Measurements from ENCODE around the gene PARD3. TPM values are rescaled to one million over a fixed set of nuclear protein-coding genes. Genes with fewer than 3 reads are reported as not detected.

PARD3 gene
- total RNA-seq, 4 donors from 2014 or later = 98.9 to 122 (median 105) TPM

GRCh38 chr10:34207343-34207742 is 607.8 kb downstream of the PARD3 start:
- H3K4me3 ChIP-seq = no peak overlapping the region
- H3K27me3 ChIP-seq = no peaks in the 10 kb centered on the region
- no peak for DNase-seq (ENCODE audit: extremely low spot score)
- H3K36me3 ChIP-seq = peaks cover 0 to 9% (median 1%) of the 10 kb centered on the region in 4 donors
- no peaks in the 10 kb centered on the region for H3K4me1 ChIP-seq
- TF ChIP-seq EP300 (IDR thresholded peaks at IDR 0.05) (no peak), POLR2AphosphoS5 (IDR thresholded peaks at IDR 0.05) (no peak), CTCF (IDR thresholded peaks at IDR 0.05) (no peak), POLR2A (IDR thresholded peaks at IDR 0.05; ENCODE audit: low read depth) (no peak)
- 93% methylated on average over 3 of the region's 3 CpGs for WGBS
- intact Hi-C loops (cut with DNase I) = no loop called here
- no peaks in the 10 kb centered on the region for H3K9me3 ChIP-seq
- H3K27ac ChIP-seq (replicated peaks in 1 of 4) = no peak overlapping the region

GRCh38 chr10:34206935-34207268 is 608.2 kb downstream of the PARD3 start:
- H3K27me3 ChIP-seq = no peaks in the 10 kb centered on the region
- no peaks in the 10 kb centered on the region for H3K4me1 ChIP-seq
- peaks cover 0 to 9% (median 1%) of the 10 kb centered on the region in 4 donors for H3K36me3 ChIP-seq
- intact Hi-C loops (cut with DNase I) = no loop called here
- H3K4me3 ChIP-seq = no peak overlapping the region
- no peak for DNase-seq (ENCODE audit: extremely low spot score)
- no peak overlapping the region for H3K27ac ChIP-seq (replicated peaks in 1 of 4)
- WGBS = 100% methylated on average over 1 of the region's 1 CpG
- TF ChIP-seq POLR2AphosphoS5 (IDR thresholded peaks at IDR 0.05) = no peak
- no peak for TF ChIP-seq EP300 (IDR thresholded peaks at IDR 0.05)
- no peak for TF ChIP-seq CTCF (IDR thresholded peaks at IDR 0.05)
- no peak for TF ChIP-seq POLR2A (IDR thresholded peaks at IDR 0.05; ENCODE audit: low read depth)
- no peaks in the 10 kb centered on the region for H3K9me3 ChIP-seq

- Histone ChIP-seq H3K4me1 (no peaks in the 10 kb centered on the region), H3K9me3 (no peaks in the 10 kb centered on the region), H3K36me3 (peaks cover 0 to 9% (median 1%) of the 10 kb centered on the region in 4 donors), H3K4me3 (no peak overlapping the region), H3K27ac (replicated peaks in 1 of 4) (no peak overlapping the region), H3K27me3 (no peaks in the 10 kb centered on the region)
- DNase-seq (ENCODE audit: extremely low spot score) = no peak
- 95% methylated on average over 9 of the region's 9 CpGs for WGBS
- intact Hi-C loops (cut with DNase I) = no loop called here
- TF ChIP-seq POLR2A (IDR thresholded peaks at IDR 0.05; ENCODE audit: low read depth) (no peak), EP300 (IDR thresholded peaks at IDR 0.05) (no peak), CTCF (IDR thresholded peaks at IDR 0.05) (no peak), POLR2AphosphoS5 (IDR thresholded peaks at IDR 0.05) (no peak)
These were observed 608.8 kb downstream of the PARD3 start for GRCh38 chr10:34206078-34206934.

- intact Hi-C loops (cut with DNase I) = no loop called here
- H3K9me3 ChIP-seq = no peaks in the 10 kb centered on the region
- 77% methylated on average over 4 of the region's 5 CpGs for WGBS
- no peak overlapping the region for H3K27ac ChIP-seq (replicated peaks in 1 of 4)
- H3K4me3 ChIP-seq = no peak overlapping the region
- DNase-seq (ENCODE audit: extremely low spot score) = no peak
- H3K27me3 ChIP-seq = no peaks in the 10 kb centered on the region
- no peak for TF ChIP-seq EP300 (IDR thresholded peaks at IDR 0.05)
- no peak for TF ChIP-seq POLR2AphosphoS5 (IDR thresholded peaks at IDR 0.05)
- no peak for TF ChIP-seq CTCF (IDR thresholded peaks at IDR 0.05)
- no peak for TF ChIP-seq POLR2A (IDR thresholded peaks at IDR 0.05; ENCODE audit: low read depth)
- peaks cover 0 to 9% (median 1%) of the 10 kb centered on the region in 4 donors for H3K36me3 ChIP-seq
- H3K4me1 ChIP-seq = no peaks in the 10 kb centered on the region
These were observed 609.6 kb downstream of the PARD3 start for GRCh38 chr10:34205452-34205851.
